SK-N-SH (cell line): ENCODE results near the gene GSE1. TPM values are rescaled to one million over a fixed set of nuclear protein-coding genes. Genes with fewer than 3 reads are reported as not detected.

Experiments
- CTCF ChIA-PET: fragments of 300-600, 350-600 bp; formaldehyde crosslinking; extraction: SDS; loops from one replicate; lab custom pipeline; 2021; lab: Yijun Ruan, JAX
- POLR2A ChIA-PET: fragments of 350-600 bp; sonication (Branson Sonifier 250); formaldehyde crosslinking; extraction: SDS; loops from one replicate; lab custom pipeline; 2020; ENCODE audit warnings: antibody characterized with exemption, inconsistent platforms; lab: Yijun Ruan, JAX
- DNase-seq: peaks from one replicate; pipeline ENCODE4 v3.0.0; 2012
- H2AFZ ChIP-seq: fragments of 200-600 bp; sonication (generic); 2 replicates; pipeline ENCODE4 v1.8.1; 2016; ENCODE audit warnings: antibody characterized with exemption, mild to moderate bottlenecking, low read depth
- H3F3A ChIP-seq: fragments of 200-600 bp; sonication (generic); replicated peaks from 2 replicates; pipeline ENCODE3; 2016; ENCODE audit warnings: antibody characterized with exemption, mild to moderate bottlenecking; ENCODE audit not compliant: insufficient read depth
- H3K27ac ChIP-seq, 2 experiments: fragments of 200-500 bp in 1 of 2; fragments of 200-600 bp in 1 of 2; sonication (Bioruptor generic) in 1 of 2; sonication (generic), shearing (Covaris generic) in 1 of 2; 2 replicates each; pipeline versions ENCODE4 v1.5.1 to v1.6.1; 2014 to 2016; ENCODE audit warnings: low read depth in 2 of 2, inconsistent platforms in 1 of 2, low read length in 1 of 2, mild to moderate bottlenecking in 1 of 2, mixed read lengths in 1 of 2
- H3K27me3 ChIP-seq: fragments of 200-600 bp; sonication (generic), shearing (Covaris generic); 2 replicates; pipeline ENCODE4 v1.6.1; 2016; ENCODE audit warnings: mixed run types; ENCODE audit not compliant: insufficient read depth
- H3K36me3 ChIP-seq, 2 experiments: fragments of 200-500 bp in 1 of 2; fragments of 200-600 bp in 1 of 2; sonication (Bioruptor generic) in 1 of 2; sonication (generic) in 1 of 2; replicated peaks in 1 of 2; 2 replicates each; pipeline versions ENCODE3 to v1.5.1; 2014 to 2016; ENCODE audit warnings: low read length in 1 of 2, mild to moderate bottlenecking in 1 of 2; ENCODE audit not compliant: insufficient read depth in 2 of 2, control insufficient read depth in 1 of 2
- H3K4me1 ChIP-seq, 2 experiments: fragments of 200-500 bp in 1 of 2; fragments of 200-600 bp in 1 of 2; sonication (Bioruptor generic) in 1 of 2; sonication (generic), shearing (Covaris generic) in 1 of 2; 2 replicates each; pipeline versions ENCODE4 v1.5.1 to v1.6.1; 2014 to 2016; ENCODE audit warnings: low read depth in 1 of 2, low read length in 1 of 2, mixed run types in 1 of 2; ENCODE audit not compliant: insufficient read depth in 2 of 2, control insufficient read depth in 1 of 2
- H3K4me2 ChIP-seq: fragments of 200-600 bp; sonication (generic), shearing (Covaris generic); 2 replicates; pipeline ENCODE4 v1.6.1; 2017; ENCODE audit warnings: mixed run types
- H3K4me3 ChIP-seq, 2 experiments: fragments of 200-500 bp in 1 of 2; fragments of 200-600 bp in 1 of 2; sonication (Bioruptor generic) in 1 of 2; sonication (generic), shearing (Covaris generic) in 1 of 2; 2 replicates each; pipeline versions ENCODE4 v1.5.1 to v1.8.1; 2014 to 2016; ENCODE audit warnings: low read depth in 2 of 2, inconsistent platforms in 1 of 2, low read length in 1 of 2, mild to moderate bottlenecking in 1 of 2, mixed read lengths in 1 of 2, moderate library complexity in 1 of 2
- H3K79me2 ChIP-seq: fragments of 200-600 bp; sonication (generic); 2 replicates; pipeline ENCODE4 v1.8.1; 2017; ENCODE audit warnings: mild to moderate bottlenecking; ENCODE audit not compliant: insufficient read depth
- H3K9ac ChIP-seq: fragments of 200-600 bp; sonication (generic); 2 replicates; pipeline ENCODE4 v1.6.1; 2017; ENCODE audit warnings: mixed run types
- H3K9me2 ChIP-seq: fragments of 200-600 bp; sonication (generic); 2 replicates; pipeline ENCODE4 v1.6.1; 2017; ENCODE audit warnings: mixed run types
- H3K9me3 ChIP-seq: fragments of 200-600 bp; sonication (generic); 2 replicates; pipeline ENCODE4 v1.6.1; 2017; ENCODE audit warnings: mixed run types, mild to moderate bottlenecking, moderate library complexity
- H4K20me1 ChIP-seq: fragments of 200-600 bp; sonication (generic); 2 replicates; pipeline ENCODE4 v1.6.1; 2017; ENCODE audit warnings: mild to moderate bottlenecking, mixed run types; ENCODE audit not compliant: insufficient read depth
- CHD2 ChIP-seq: fragments of 150-350 bp; IDR thresholded peaks from 2 replicates; pipeline ENCODE4 v1.6.1; 2018; ENCODE audit warnings: low read length; ENCODE audit not compliant: partially characterized antibody
- EZH2phosphoT487 ChIP-seq: fragments of 200-600 bp; sonication (generic); IDR thresholded peaks from 2 replicates; pipeline ENCODE4 v1.6.1; 2017; ENCODE audit warnings: low read depth, mixed run types, mild to moderate bottlenecking, antibody characterized with exemption, moderate library complexity, borderline replicate concordance
- FOXJ3 ChIP-seq: sonication (generic); formaldehyde crosslinking; IDR thresholded peaks from 2 replicates; pipeline ENCODE4 v1.5.1; 2020; ENCODE audit warnings: mild to moderate bottlenecking, missing genetic modification reagents
- JUND ChIP-seq: IDR thresholded peaks from 2 replicates; pipeline ENCODE4 v1.4.0; 2012
- MEF2A ChIP-seq: IDR thresholded peaks from 2 replicates; pipeline ENCODE4 v1.4.0; 2012; ENCODE audit warnings: low read depth, borderline replicate concordance
- NFIC ChIP-seq: IDR thresholded peaks from 2 replicates; pipeline ENCODE4 v1.4.0; 2012; ENCODE audit warnings: borderline replicate concordance
- NRF1 ChIP-seq: IDR thresholded peaks from 2 replicates; pipeline ENCODE4 v1.6.1; 2012; ENCODE audit warnings: low read depth, mild to moderate bottlenecking, low read length
- POLR2AphosphoS5 ChIP-seq: IDR thresholded peaks from 2 replicates; pipeline ENCODE4 v1.6.1; 2012; ENCODE audit warnings: low read depth, low read length
- RAD21 ChIP-seq: IDR thresholded peaks from 2 replicates; pipeline ENCODE4 v1.6.1; 2012; ENCODE audit warnings: mild to moderate bottlenecking, low read length
- RCOR1 ChIP-seq: fragments of 150-350 bp; IDR thresholded peaks from 2 replicates; pipeline ENCODE4 v1.6.1; 2017; ENCODE audit warnings: antibody characterized with exemption, low read length
- REST ChIP-seq: IDR thresholded peaks from 2 replicates; pipeline ENCODE4 v1.6.1; 2012; ENCODE audit warnings: mild to moderate bottlenecking, low read depth, low read length, moderate library complexity
- RFX5 ChIP-seq: IDR thresholded peaks from 2 replicates; pipeline ENCODE4 v1.6.1; 2012; ENCODE audit warnings: mild to moderate bottlenecking, improper control_type of control experiment, low read length
- RXRA ChIP-seq: IDR thresholded peaks from 2 replicates; pipeline ENCODE4 v1.4.0; 2012; ENCODE audit warnings: low read depth, mild to moderate bottlenecking, borderline replicate concordance
- SMC3 ChIP-seq: IDR thresholded peaks from 2 replicates; pipeline ENCODE4 v1.6.1; 2012; ENCODE audit warnings: low read depth, low read length, improper control_type of control experiment
- TAF1 ChIP-seq: IDR thresholded peaks from 2 replicates; pipeline ENCODE4 v1.6.1; 2012; ENCODE audit warnings: low read depth, mild to moderate bottlenecking, low read length, moderate library complexity, borderline replicate concordance
- TEAD4 ChIP-seq: IDR thresholded peaks from 2 replicates; pipeline ENCODE4 v1.4.0; 2012; ENCODE audit warnings: mild to moderate bottlenecking, borderline replicate concordance; ENCODE audit not compliant: insufficient read depth
- WGBS: methylation state at CpG from one replicate; pipeline ENCODE4 v1.1.6; 2017; ENCODE audit warnings: low lambda C conversion rate; 5-methylcytosine and 5-hydroxymethylcytosine counted together
- polyA plus RNA-seq, 3 experiments: library from polyadenylated mRNA; depleted of rRNA; stranded (reverse); fragments of >200 nt; gene quantifications; 2 replicates each; pipeline ENCODE4 v1.2.3, GENCODE V29; 2012
- TF ChIP-seq, protein P1 (sequence below): IDR thresholded peaks from 2 replicates; pipeline ENCODE4 v1.4.0; 2012; ENCODE audit warnings: low read depth
- TF ChIP-seq, protein P2 (sequence below): fragments of 150-350 bp; IDR thresholded peaks from 2 replicates; pipeline ENCODE4 v1.6.1; 2017; ENCODE audit warnings: antibody characterized with exemption, low read length, low read depth, borderline replicate concordance
- TF ChIP-seq, protein P3 (sequence below): IDR thresholded peaks from 2 replicates; pipeline ENCODE4 v1.4.0; 2012; ENCODE audit warnings: low read depth, borderline replicate concordance

Gene GSE1
- polyA plus RNA-seq, 1 of the 3 experiments (the other 2 are of a cell fraction) = 26.5 TPM

GRCh38 chr16:85571563-85571812 is 41.6 kb upstream of the GSE1 start:
- Histone ChIP-seq H3K27me3 (no peaks in the 10 kb centered on the region), H3K4me1 (peaks cover 35 to 49% of the 10 kb centered on the region in 2 experiments), H3K79me2 (peaks cover 59% of the 10 kb centered on the region), H3K9me2 (no peaks in the 10 kb centered on the region), H2AFZ (no peak overlapping the region), H3F3A (peaks cover 14% of the 10 kb centered on the region), H4K20me1 (peaks cover 80% of the 10 kb centered on the region), H3K4me3 (no peak overlapping the region), H3K27ac (no peak overlapping the region), H3K4me2 (no peak overlapping the region), H3K9ac (no peak overlapping the region), H3K9me3 (no peaks in the 10 kb centered on the region), H3K36me3 (peaks cover 0 to 2% of the 10 kb centered on the region in 2 experiments)
- ChIA-PET POLR2A (no interaction called here), CTCF (interaction anchor here (0.6 to 1.1 kb wide), 2 partner anchors 10 to 224 kb away, joined by 3 to 4 read pairs; no protein-coding TSS in a partner anchor)
- DNase-seq = no peak
- TF ChIP-seq TAF1 = no peak
- TF ChIP-seq CHD2 = no peak
- no peak for TF ChIP-seq FOXJ3 (CRISPR knock-in tag)
- no peak for TF ChIP-seq RFX5
- no peak for TF ChIP-seq POLR2AphosphoS5
- TF ChIP-seq RXRA = no peak
- TF ChIP-seq MEF2A = no peak
- no peak for TF ChIP-seq SMC3
- TF ChIP-seq, protein P1, sequence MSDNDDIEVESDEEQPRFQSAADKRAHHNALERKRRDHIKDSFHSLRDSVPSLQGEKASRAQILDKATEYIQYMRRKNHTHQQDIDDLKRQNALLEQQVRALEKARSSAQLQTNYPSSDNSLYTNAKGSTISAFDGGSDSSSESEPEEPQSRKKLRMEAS = no peak
- no peak for TF ChIP-seq REST
- no peak for TF ChIP-seq NFIC
- TF ChIP-seq, protein P2, sequence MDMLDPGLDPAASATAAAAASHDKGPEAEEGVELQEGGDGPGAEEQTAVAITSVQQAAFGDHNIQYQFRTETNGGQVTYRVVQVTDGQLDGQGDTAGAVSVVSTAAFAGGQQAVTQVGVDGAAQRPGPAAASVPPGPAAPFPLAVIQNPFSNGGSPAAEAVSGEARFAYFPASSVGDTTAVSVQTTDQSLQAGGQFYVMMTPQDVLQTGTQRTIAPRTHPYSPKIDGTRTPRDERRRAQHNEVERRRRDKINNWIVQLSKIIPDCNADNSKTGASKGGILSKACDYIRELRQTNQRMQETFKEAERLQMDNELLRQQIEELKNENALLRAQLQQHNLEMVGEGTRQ = no peak
- TF ChIP-seq EZH2phosphoT487 = no peak
- no peak for TF ChIP-seq RCOR1
- TF ChIP-seq TEAD4 = no peak
- no peak for TF ChIP-seq JUND
- TF ChIP-seq NRF1 = no peak
- no peak for TF ChIP-seq RAD21
- TF ChIP-seq, protein P3, sequence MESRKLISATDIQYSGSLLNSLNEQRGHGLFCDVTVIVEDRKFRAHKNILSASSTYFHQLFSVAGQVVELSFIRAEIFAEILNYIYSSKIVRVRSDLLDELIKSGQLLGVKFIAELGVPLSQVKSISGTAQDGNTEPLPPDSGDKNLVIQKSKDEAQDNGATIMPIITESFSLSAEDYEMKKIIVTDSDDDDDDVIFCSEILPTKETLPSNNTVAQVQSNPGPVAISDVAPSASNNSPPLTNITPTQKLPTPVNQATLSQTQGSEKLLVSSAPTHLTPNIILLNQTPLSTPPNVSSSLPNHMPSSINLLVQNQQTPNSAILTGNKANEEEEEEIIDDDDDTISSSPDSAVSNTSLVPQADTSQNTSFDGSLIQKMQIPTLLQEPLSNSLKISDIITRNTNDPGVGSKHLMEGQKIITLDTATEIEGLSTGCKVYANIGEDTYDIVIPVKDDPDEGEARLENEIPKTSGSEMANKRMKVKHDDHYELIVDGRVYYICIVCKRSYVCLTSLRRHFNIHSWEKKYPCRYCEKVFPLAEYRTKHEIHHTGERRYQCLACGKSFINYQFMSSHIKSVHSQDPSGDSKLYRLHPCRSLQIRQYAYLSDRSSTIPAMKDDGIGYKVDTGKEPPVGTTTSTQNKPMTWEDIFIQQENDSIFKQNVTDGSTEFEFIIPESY = no peak
- 92% methylated on average over 4 of the region's 7 CpGs for WGBS
